Renal cortex interstitium (tissue), 11 donors: ENCODE data around the gene GSTCD. TPM values are rescaled to one million over a fixed set of nuclear protein-coding genes. Genes with fewer than 3 reads are reported as not detected.
"Not testable (repeated sequence)": the region's sequence is repeated elsewhere in the genome, so short reads cannot be mapped to it uniquely, and the experiment has no call there.

ENCODE experiments used
- DNase-seq, 11 donors: peaks; one replicate each; pipeline ENCODE4 v3.0.0-alpha.2; 2013; ENCODE audit warnings: low read depth in 9 of 11, low spot score in 4 of 11; ENCODE audit errors: extremely low read depth in 1 of 11
- polyA plus RNA-seq, 3 donors: library from polyadenylated mRNA; unstranded; fragments of 120-200 nt; gene quantifications; one replicate each; pipeline ENCODE4 v1.2.1, GENCODE V29; 2013; ENCODE audit not compliant: insufficient read length in 3 of 3

Gene GSTCD
- polyA plus RNA-seq, 3 donors = 15.4 to 19.1 (median 18.3) TPM

DNA sequence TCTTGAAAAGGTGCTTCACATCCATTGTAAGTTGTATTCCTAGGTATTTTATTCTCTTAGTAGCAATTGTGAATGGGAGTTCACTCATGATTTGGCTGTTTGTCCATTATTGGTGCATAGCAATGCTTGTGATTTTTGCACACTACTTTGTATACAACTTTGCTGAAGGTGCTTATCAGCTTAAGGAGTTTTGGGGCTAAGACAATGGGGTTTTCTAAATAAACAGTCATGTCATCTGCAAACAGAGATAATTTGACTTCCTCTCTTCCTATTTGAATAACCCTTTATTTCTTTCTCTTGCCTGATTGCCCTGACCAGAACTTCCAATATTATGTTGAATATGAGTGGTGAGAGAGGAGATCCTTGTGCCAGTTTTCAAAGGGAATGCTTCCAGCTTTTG, 63.5 kb downstream of the GSTCD start:
- DNase-seq = not testable (repeated sequence)

DNA sequence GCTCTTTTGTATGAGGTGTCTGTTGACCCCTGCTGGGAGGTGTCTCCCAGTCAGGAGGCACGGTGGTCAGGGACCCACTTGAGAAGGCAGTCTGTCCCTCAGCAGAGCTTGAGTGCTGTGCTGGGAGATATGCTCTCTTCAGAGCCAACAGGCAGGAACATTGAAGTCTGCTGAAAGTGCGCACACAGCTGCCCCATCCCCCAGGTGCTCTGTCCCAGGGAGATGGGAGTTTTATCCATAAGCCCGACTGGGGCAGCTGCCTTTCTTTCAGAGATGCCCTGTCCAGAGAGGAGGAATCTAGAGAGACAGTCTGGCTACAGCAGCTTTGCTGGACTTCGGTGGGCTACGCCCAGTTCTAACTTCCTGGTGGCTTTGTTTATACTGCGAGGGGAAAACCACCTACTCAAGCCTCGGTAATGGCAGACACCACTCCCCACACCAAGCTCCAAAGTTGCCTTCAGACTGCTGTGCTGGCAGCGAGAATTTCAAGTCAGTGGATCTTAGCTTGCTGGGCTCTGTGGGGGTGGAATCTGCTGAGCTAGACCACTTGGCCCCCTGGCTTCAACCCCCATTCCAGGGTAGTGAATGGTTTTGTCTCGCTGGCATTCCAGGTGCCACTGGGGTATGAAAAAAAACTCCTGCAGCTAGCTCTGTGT, 67.3 kb downstream of the GSTCD start:
- DNase-seq = not testable (repeated sequence)

DNA sequence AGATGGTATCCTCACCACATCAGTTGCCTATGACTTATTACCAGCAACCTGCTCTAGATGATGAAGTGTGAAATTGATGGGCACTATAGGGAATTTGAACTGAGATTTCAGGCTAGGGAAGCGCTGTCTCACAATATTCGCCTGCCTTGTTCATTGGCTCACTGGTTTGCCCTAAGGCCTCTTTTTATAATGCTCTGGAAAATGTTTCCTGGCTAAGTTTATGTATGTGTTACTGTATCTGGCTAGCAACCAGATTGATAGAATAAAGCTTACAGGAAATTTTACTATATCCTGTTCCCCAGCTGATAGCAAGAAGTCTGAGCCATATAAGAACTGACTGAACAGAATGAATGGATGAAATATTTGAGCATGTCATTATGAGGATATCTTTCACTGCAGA, 71.6 kb downstream of the GSTCD start:
- no peak for DNase-seq

DNA sequence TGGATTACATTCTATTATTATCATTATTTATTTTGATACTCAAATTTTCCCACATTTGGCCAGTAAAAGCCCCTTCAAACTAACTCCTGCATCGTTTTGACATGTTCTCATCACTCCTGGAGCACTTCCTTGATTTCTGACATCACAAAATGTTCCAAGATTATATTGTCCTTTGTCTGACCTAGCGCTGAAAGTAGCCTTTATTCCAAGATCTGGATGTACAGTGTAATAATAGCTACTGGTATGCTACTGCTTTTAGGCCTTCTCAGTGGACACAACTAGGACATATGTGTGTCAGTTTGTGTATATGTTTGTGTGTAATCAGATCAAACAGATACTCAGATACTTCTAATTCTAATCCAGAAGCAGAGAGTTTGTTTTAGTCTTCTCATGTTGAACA, 76.2 kb downstream of the GSTCD start:
- no peak for DNase-seq

DNA sequence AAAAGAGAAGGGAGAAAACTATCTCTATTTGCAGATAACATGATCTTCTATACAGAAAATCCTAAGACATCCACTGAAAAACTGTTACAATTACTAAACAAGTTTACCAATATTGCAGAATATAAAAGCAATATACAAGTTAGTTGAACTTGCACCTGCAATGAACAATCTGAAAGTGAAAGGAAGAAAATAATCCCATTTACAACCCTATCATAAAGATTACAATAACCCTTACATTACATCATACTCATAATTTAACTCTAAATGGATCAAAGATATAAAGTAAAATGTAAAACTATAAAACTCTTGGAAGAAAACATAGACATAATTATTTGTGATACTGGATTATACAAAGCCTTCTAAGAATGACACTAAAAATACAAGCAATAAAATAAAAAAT, 77.2 kb downstream of the GSTCD start:
- no peak for DNase-seq

DNA sequence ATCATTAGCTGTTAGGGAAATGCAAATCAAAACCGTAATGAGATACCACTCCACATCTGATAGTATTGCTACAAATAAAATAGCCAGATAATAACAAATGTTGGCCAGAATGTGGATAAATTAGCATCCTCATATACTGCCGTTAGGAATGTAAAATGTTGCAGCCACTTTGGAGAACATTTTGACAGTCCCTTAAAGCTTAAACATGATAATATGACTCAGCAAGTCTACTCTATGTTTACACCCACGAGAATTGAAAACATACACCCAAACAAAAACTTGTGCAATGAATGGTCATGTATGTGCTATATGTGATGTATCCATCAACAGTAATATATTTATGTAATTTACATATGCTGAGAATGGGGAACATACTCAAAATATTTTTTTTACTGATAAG, 78.2 kb downstream of the GSTCD start:
- DNase-seq = no peak

DNA sequence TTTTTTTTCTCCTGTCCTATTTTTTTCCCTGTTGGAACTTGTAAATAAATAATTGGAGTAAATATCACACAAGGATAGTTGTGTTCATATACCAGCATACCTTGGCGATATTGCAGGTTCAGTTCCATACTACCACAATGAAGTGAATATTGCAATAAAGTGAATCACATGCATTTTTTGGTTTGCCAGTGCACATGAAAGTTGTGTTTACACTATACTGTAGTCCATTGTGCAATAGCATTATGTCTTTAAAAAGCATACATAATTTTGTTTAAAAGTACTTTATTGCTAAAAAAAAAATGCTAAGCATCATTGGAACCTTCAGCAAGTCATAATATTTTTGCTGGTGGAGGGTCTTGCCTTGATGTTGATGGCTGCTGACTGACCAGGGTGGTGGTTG, 88.6 kb downstream of the GSTCD start:
- DNase-seq = no peak

DNA sequence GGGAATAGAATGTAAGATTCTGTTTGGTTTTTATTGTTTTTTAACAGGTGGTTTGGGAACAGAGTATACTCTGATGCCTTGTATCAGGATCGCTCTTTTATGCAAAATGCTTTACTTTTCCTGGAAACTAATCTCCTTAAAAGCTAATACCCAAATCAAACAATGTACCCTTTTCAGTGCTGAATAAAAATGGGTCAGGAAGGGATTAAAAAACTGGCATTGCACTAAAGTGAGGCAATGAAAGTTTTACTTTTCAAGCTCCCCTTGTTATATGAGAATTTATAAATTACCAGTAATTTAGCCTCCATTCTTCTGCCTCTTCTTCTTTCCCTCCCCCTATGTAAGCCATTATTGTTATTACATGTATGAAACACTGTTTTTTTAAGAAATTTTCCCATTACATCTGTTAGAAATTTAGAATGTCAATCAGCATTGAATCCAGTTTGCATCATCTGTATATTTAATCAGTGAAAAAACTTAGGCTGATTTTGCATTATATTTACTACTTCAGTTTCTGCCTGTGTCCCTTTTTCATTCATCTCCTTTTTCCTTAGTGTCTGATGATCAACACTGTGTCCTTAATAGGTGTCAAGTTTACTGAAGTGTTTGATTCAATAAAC, 97.0 kb downstream of the GSTCD start:
- no peak for DNase-seq

DNA sequence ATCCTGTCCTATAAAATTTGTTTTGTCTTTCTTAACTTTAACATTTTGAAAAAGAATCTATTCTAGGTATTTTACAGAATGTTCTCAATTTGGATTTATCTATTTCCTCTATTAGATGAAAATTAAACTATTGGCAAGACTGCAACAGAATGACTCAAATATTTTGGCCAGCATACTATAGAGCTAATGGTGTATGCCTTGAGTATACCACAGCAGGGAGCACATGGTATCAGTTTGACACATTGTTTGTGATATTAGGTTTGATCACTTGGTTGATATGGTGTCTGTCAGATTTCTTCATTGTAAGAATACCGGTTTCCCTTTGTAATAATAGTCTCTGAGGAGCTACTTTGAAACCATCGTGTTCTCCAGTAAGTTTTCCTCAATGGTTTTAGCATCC, 98.9 kb downstream of the GSTCD start:
- no peak for DNase-seq

DNA sequence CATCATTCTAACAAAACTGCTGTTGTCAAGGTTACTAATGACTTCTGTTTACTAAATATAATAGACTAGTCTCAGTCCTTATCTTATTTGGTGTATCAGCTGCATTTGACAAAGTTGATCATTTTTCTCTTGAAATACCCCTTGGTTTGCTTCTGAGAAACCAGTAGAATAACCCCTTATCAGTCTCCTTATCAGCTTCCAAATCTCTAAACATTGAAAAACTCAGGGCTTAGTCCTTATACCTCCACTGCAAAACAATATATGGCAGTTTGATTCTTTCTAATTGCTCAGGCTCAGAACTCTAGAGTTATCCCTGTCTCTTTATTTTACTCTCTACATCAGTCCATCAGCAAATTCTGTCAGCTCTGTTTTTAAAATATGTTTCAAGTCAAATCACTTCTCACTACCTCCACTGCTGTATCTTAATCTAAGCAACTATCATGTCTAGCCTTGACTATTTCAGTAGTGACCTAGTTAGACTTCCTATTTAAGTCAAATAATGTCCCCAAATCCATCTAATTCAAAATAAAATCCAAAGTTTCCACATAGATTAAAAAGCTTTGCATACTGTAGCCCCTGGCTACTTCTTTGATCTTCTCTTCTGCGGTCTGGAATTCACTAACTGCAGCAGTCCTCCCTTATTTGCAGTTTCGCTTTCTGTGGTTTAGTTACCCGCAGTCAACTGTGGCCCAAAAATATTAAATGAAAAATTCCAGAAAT, 99.6 kb downstream of the GSTCD start:
- DNase-seq = no peak

DNA sequence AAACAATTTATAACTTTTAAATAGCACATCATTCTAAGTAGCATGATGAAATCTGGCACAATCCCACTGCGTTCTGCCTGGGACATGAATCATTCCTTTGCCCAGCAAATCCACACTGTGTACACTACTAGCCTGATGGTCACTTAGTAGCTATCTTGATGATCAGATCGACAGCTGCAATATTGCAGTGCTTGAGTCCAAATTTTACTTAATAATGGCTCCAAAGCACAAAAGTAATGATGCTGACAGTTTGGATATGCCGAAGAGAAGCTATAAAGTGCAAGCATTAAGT, 100.1 kb downstream of the GSTCD start:
- DNase-seq = no peak

DNA sequence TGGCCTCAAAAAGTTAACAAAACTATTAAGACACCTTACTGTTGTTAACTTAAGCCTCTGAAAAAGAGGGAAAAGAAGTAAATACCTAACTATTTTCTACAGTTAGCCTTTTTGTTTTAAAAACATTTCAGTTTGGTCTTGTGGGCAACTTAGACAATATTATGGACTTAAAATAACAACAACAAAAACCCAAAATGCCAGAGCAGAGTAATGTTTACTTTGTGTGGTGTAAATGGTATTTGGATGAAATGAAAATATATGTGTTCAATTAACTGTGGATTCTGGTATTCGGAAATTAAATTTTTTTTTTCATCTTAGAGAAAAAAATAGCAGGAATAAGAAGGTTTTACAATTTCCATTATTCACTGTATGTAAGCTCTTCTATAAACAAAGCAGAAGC, 107.1 kb downstream of the GSTCD start:
- DNase-seq = no peak

DNA sequence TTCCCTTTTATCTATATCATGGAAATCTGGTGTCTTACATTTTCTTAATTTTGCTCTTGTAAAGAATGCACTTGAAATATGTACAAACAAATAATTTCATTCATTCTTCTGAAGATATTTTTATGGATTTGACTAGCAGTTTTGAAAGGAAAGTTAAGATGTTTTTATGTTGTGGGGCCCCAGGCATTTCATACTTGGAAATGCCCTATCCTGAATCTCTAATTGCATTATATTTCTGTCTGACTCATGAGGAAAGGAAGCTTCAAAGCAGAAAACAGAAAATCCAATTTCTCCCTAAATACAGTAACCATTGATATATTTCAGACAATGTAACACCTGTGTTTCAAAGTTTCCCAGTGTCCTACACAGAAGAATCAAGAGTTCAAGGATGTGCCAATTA, 113.5 kb downstream of the GSTCD start:
- DNase-seq = no peak

DNA sequence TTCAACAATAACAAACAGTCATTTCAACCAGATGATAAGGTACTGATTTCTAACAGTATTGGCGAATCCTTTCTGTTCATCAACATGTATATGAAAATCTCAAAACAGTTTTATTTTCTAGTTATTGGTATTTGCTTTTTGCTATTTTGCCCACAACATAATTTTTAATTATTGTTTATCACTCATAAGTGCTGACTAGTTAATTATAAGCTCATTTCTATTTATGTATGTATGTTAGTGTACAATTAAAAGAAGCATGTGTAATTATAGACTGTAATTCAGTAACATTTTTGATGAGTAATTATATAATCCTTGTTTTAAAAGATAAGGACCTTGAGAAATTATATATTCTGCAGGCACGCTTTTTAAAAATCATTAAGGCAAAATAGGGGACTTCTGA, 119.5 kb downstream of the GSTCD start:
- DNase-seq = no peak

DNA sequence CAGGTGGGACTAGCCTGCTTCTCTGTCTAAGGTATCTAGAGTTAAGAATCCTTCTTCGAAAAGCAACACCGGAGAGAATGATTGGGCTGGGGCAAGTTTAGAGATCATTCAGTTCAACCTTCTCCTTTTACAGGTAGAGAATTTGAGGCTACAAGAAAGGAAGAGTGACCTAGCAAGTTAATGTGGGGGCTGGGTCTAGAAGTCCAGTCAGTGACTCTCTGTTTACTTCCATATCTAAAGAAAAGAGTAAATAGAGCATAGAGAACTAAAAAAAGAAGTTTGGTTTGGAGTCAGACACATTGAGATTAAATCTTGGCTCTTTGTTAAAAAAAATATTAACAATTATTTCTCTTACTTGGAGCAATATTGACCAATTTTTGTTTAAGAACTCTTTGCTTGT, 122.6 kb downstream of the GSTCD start:
- no peak for DNase-seq

DNA sequence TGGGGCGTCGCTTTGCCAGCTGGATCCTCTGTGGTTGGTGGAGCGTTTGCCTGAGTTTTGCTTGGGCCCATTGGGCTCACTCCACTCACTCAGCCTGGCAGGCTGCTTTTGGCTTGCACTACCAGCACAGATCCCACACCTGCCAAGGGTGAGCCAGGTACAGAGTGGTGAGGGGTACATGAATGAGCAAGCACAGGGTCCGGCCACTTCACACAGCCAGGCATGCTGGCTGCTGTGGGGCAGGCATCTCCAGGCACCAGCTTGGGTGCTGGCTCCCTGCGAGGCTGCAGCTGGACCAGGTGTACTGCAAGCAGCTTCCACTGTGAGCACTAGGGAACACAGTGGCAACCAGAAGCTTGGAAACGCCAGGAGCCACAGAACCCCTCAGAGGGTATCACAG, 126.6 kb downstream of the GSTCD start:
- no peak for DNase-seq

DNA sequence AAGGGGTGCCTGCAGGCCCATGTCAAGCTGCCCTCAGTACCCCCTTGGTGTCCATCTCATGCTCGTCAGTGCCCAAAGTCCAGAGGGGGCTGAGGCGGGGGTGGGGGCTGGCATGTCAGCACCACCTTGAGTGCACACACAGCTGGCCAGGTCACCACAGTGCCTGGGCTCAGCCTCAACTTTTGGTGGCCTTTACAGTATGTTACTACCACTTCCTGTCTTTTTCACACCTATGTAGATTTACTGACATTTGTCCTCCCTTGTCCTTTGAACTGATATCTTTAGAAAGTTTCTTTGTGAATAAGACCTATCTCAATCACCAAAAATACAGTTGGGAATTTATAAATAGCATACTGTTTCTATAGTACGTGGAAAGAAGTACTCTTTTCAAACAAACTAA, 128.0 kb downstream of the GSTCD start:
- no peak for DNase-seq

DNA sequence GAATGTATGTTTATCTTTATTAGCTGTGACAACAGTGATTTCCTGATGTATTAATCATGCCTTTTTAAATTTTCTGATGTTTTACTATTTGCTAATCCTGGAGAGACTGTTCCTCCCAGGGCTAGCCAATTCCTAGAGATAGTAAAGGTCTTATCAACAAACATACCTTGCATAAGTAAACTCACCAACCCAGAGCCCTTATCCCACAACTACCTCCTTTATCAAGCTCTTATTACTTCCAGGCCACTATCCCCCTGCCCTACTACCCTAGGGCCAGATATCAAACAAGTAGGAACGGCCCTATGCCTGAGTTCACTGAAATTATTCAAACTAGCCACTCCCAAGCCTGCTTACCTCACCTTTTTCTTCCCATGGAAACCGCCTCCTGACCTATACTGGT, 128.5 kb downstream of the GSTCD start:
- DNase-seq = no peak

DNA sequence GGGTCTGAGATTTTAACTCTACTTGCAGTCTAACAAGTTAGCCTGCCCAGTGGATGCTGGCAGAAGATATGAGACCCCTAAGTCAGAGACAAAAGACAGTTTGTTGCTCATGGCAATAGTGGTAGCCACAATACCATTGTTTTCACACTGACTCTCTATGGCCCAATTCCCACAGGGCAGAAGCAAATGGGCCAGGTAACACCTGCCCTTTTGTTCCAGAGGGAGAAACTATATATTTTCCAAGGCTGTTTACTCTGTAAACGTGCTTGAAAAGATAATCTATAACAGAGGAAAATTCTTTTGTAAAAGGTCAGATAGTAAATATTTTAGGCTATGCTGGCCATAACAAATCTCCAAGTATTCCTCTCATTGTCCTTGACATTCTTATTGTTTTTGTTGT, 129.5 kb downstream of the GSTCD start:
- no peak for DNase-seq

DNA sequence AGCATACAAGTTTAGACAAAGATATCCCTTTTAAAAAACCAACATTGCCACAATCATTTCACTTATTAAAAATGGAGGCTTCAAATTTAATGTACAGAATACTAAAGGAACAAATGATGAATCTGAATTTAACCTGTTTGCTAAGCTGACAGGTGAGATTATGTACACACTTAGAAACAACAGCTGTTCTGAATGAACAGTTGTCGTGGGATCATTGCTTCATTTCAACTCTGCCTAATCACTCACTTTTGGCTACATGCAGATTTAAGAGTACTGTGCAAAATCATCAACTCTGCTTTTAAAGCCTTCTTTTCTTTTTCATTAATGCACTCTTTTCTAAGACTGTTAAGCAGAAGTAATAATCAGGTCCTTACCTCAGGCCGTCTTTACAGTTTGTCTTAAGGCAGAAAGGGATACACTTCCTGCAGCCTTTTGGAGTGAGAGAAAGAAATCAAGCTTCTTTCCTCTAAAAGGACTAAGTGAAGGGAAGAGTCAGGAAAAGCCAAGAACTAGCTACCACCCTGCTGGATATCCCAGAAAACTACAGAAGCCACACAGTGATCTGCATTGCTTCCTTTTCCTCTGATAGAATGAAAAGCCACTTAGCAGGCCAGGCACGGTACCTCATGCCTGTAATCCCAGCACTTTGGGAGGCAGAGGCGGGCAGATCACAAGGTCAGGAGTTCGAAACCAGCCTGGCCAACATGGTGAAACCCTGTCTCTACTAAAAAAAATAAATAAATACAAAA, 132.0 kb downstream of the GSTCD start:
- DNase-seq = no peak
